ENCODE measurements around the gene IL10RB. TPM values are rescaled to one million over a fixed set of nuclear protein-coding genes. Genes with fewer than 3 reads are reported as not detected.

The IL10RB gene
- polyA plus RNA-seq, 3 donors: 24.2 to 27.6 (median 26.2) TPM

DNA sequence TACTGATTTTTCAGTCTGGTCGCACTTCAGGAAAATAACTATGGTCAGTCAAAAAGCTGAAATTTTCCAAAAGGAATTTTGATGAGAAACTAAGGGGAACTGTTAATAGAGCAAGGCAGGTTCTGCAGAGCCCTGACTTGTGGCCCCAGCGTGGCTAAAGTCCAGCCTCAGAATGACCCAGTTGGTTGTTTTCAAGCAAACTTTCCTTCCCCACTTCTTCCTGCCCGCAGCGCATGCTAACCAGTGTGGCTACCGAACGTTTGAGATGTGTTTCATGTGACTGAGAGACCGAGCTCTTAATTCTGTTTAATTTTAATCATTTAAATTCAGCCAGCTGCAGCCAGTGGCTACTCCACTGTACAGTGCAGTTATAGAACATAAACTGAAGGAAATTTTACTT is 6.2 kb upstream of the IL10RB start:
- no peak for DNase-seq

- no peak for DNase-seq
These were observed 4.5 kb upstream of the IL10RB start for GRCh38 chr21:33261635-33262034.

GRCh38 chr21:33262921-33263320 is 3.2 kb upstream of the IL10RB start:
- no peak for DNase-seq

GRCh38 chr21:33264561-33264960 is 1.6 kb upstream of the IL10RB start:
- DNase-seq: no peak

GRCh38 chr21:33265664-33266049 is 510 bp upstream of the IL10RB start:
- DNase-seq: no peak

- DNase-seq: no peak
These were observed 595 bp downstream of the IL10RB start for GRCh38 chr21:33266789-33267135.

GRCh38 chr21:33267250-33267649 is 1.1 kb downstream of the IL10RB start:
- DNase-seq: no peak

DNA sequence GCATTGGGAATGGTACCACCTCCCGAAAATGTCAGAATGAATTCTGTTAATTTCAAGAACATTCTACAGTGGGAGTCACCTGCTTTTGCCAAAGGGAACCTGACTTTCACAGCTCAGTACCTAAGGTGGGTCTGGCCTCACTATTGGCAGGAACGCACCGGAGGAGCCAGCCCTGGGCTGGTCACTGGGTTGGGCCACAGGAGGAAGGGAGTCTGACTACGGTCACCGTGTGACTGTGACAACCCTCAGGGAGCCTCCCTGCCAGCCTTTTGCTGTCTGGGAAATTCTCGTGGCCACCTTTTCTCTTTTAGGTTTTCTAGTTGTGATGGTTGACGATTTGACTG is 2.2 kb downstream of the IL10RB start:
- no peak for DNase-seq

DNA sequence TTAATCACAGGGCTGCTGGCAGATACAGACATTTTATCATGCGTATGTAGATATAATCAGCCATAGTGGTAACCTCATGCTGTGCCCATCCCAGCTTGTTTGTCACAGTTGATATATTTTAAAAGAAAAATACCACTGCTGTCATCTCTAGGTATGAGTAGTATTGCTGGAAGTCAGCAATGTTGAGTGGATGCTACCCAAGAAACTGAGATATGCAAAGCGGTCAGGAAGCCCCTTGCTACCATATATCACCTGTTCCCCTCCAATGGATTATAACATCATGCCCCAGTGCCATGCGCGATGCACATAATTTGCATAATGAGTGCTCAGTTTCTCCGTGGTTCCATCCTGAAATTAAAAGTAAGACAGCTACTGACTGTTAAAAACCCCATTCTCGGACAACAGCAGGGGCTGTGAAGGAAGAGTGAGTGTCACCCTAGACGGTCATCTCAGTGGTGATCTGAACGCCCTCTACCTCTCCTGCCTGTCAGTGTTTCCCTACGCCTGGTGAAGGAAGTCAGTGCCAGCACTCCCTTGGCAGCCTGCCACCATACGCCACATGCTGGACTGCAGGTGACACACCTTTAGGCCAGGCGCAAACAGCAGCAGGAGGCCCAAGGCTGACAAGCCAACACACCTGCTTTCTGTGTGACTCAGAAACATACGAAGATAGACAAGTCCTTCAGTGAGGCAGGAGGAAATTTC is 2.7 kb downstream of the IL10RB start:
- DNase-seq: no peak

GRCh38 chr21:33270986-33271385 is 4.8 kb downstream of the IL10RB start:
- DNase-seq: no peak

DNA sequence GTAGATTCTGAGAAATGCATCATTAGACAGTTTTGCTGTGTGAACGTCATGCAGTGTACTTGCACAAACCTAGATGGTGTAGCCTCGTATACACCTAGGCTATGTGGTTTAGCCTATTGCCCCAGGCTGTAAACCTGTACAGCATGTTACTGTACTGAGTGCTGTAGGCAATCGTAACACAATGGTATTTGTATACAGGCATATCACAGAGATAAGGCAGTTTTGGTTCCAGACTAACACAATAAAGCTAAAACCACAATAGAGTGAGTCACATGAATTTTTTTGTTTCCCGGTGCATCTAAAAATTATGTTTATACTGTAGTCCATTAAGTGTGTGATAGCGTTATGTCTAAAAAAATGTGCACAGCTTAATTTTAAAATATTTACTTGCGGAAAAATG is 6.9 kb downstream of the IL10RB start:
- DNase-seq: no peak

GRCh38 chr21:33278721-33279120 is 12.6 kb downstream of the IL10RB start:
- no peak for DNase-seq

DNA sequence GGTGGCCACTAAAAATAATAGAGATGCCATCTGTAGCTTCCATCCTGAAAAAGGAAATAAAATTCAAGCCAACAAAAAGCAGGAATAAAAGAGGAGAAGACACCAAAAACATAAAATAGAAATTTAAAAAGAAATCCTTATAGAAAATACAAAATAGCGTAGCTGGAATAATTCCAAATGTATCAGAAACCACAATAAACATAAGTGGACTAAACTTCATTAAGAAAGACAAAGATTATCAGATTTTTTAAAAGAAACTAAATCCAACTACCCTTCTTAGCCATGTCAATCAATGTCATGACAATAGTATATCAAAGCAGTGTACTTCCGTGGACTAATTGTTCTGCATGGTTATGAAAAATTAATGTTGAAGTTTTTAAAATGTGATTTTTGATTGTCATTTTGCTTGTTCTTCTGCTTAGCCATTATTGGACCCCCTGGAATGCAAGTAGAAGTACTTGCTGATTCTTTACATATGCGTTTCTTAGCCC is 13.2 kb downstream of the IL10RB start:
- DNase-seq: no peak

- no peak for DNase-seq
These were observed 15.0 kb downstream of the IL10RB start for GRCh38 chr21:33281096-33281652.

DNA sequence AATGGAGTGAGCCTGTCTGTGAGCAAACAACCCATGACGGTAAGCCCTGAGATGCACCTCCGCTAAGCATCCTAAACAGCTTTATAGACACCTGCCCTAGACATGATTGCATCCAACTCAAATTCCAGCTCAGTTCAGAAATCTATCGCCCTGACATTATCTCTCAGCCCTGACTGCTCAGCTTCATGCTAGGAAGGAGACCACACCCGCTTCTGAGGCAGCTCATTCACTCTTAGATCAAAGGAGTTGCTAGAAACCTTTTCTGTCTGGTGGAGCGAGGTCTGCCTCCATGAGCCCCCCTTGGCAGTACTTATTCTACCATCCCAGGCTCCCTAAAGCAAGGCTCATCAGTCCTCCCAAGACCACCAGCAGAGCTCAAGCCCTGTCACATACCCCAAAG is 17.0 kb downstream of the IL10RB start:
- no peak for DNase-seq

GRCh38 chr21:33286076-33286475 is 19.9 kb downstream of the IL10RB start:
- no peak for DNase-seq

GRCh38 chr21:33286600-33287456 is 20.7 kb downstream of the IL10RB start:
- peak; percentile 54 for DNase-seq

DNA sequence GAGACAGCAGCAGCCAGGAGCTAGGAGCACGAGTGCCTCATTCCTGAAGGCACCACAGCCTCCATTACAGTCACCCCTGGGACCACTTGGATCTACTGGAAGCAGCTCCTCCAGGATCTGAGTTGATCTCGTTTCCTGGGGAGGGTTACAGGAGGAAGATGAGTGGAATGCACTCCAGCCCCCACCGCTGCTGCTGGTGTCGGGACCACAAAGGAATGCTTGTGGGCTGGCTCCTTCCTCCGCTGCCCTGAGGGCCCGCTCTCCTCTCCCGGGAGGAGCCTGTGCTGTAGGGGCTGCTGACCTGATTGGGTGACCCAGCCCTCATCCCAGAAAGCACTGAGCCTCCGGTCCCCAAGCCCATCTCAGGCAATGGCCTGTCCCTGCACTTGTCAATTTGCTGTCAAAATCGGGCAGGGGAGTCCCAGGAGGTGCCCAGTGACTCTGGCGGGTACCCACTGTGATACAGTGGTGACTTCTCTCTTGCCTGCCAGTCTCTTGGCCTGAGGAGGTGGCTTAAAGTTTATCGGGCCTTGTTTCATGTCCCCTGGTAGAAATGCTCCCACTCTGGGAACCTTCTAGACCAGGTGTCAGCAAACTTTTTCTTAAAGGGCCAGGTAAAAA is 23.1 kb downstream of the IL10RB start:
- DNase-seq: no peak

DNA sequence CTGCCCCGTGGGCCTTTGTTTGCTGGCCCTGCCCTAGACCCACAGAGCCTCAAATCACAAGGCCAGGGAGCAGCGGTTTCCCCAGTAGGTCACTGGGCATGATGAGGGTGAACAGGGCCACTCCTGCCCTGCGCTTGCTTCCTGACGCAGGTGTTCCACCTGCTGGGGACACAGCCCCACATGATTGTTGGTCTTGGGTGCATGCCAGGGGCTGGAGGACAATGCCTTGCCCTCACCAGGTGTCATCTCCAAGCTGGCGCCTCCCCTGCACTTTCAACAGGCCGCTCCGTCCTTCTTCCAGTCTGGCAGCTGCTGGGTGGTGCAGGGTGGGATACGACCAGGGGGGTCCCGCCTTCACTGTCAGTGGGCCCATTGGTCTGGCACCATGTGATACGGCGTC is 24.3 kb downstream of the IL10RB start:
- DNase-seq: no peak

- no peak for DNase-seq
These were observed 25.5 kb downstream of the IL10RB start for GRCh38 chr21:33291686-33292085.

GRCh38 chr21:33292724-33293123 is 26.6 kb downstream of the IL10RB start:
- no peak for DNase-seq

- DNase-seq: no peak
These were observed 27.0 kb downstream of the IL10RB start for GRCh38 chr21:33293136-33293535.

GRCh38 chr21:33293811-33294216 is 27.6 kb downstream of the IL10RB start:
- DNase-seq: no peak
